DLD1 (cell line): ENCODE data around the gene CCDC71.

Experiments
- in situ Hi-C: cut with HindIII; loops from 2 replicates; pipeline ENCODE4 v1.10.0; 2017; ENCODE audit warnings: low sequenced_read_pairs

CCDC71 gene

DNA sequence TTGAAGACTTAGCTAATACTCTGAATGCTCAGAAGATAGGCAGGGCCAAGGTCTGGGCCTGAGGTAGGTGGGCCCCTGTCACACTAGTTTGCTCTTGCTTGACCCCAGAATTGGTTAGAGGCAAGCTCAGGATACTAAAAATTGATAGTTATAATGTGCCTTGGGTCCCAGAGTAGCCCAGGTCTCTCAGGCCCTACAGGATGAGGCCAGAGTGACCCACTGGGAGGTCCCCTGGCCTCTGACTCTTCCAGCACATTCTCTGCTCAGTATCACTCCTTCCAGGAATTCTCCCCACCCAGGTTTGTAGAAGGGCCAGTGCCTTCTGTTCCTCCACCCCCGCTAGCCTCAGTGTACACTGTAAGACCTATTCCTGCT is 4.6 kb upstream of the CCDC71 start:
- in situ Hi-C loops, result no loop called here

DNA sequence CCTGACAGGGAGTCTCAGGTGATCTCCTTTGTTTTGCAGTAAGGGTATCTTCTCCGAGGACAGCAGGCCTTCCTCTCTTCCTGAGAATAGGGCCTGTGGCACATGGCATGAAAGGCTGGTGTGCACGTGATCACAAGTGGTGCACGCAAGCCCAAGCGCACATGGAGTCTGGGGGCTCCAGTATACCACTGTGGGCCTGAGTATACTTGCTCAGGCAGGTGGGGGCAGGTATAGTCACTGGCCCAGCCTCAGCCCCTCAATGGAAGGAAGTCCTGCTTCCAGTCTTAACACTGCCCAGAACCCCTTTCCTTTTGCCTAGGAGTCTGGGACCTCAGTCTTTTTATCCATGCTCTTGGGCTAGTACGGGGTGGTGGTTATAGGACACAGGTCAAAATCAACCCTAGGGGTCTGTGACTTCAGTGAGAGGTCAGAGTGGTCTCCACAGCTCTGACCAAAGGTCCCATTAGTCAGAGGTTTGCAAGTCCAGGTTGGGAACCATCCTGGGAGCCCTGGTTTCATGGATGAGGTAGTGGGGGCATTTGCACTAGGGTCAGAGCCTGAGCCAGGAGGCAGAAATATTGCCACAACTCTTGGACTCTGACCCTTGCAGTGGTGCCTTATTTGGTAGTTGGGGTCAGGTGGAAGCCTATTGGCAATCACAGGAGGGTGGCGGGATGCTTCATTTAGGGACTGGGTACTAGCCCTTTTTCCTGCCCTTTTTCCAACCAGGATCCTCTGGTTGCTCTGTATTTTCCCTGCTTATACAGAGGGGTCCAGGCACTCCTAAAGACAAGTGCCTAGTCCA is 823 bp upstream of the CCDC71 start:
- in situ Hi-C loops, result no loop called here

DNA sequence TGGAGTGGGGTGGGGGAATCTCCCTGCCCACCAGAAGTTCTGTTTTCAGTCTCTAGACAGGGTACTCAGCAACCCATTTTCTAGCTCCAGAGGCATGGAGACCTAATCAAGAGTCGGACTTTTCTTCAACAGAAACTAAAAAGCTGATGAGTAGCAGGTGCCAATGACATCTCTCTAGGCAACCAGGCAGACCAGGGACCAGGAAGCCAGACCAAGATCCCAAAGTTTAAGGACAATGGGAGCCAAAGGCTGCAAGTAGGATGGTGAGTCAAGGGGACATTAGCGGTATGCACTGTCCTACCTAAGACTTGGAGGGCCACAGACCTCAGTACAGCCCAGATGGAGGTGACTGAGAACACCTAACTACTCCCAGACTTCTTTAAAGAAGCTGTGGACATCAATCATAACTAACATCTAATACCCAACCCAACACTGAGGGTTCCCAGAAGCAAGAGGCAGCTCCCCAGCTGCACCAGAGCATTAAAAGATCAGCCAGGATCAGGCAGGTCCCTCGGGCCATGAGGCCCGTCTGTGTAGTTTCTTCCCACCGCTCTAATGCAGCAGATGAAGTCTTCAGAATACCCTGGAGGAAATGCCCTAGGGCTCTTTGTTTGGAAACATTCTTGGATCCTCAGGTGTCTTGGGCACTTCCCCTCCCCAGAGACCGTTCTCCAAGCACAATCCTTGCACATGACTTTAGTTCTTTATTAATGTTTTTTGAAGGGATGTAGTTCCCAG is 979 bp downstream of the CCDC71 start:
- in situ Hi-C loops, result no loop called here

DNA sequence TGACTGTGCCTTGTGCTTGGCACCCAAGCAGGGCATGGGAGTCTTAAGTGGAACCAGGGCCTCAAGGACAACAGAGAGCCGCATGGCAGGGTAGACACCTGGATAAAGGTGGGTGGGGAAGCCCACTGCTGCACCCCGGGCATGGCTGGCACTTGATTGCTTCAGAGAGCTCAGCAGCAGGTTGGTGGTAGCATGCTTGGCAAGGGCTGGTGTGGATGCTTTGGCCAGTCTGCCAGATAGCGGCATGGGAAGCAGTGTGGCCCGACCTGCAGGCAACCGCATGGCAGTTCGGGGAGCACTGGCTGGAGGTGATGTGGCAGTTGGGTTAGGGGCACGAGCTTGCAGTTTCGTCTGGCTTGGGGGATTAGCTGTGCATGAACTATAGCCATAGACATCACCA is 2.5 kb downstream of the CCDC71 start:
- in situ Hi-C loops, result no loop called here

DNA sequence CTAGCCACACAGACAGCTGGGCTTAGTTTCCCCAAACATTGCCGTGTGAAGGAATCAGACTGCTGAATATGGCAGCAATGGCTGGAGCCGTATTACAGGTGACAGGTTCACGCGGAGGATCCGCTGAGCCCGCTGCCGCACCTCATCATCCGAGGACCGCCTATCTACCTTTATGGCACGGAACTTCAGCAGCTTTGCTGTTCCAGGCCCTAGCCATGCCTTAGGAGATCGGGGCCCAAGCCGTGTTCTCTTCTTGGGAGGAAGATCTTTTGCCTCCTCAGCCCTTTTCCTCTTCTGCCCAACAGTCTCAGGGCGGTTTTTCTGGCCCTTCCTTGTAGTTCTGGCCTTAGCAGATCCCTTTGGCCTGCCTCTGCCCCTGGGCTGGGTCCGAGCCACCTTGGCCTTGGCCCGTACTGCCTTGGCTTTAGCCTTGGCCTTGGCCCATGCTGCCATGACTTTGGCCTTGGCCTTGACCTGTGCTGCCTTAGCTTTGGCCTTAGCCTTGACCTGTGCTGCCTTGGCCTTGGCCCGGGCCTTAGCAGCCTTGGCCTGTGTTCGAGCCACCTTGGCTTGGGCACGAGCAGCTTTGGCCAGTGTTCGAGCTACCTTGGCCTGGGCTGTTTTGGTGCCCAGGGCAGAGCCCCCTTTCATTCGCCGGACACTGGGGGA is 3.2 kb downstream of the CCDC71 start:
- in situ Hi-C loops, result no loop called here

DNA sequence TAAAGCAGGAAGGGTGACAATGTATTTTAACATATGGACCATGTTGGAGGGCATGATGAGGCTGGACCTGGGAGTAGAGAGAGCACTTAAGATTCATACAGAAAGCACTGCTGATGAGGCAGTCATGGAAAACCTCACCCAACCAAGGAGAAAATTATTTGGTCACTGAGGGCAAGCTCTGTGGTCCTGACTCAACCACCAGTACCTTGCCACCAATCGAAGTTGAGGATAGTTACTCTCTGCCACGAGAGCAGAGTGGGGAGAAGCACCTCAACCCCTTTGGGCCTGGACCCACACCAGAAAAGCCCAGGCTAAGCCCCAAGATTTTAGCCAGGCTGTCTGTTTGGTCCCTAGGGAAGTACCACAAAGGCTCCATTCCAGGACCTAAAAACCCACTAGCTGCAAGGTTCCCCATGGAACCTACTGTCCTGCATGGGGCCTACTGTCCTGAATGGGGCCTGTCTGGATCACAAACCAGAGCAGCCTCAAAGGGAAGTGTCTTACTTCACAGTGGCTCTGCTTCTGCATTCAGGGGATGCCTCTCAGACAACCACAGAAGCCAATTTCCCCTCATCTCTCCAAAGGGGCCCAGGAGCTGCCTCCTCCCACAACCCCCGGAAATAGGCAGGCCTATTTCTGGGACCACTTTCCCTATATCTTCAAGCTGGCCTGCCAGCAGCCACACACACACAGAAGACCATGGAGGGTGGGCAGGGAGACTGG is 4.2 kb downstream of the CCDC71 start:
- in situ Hi-C loops, result no loop called here

DNA sequence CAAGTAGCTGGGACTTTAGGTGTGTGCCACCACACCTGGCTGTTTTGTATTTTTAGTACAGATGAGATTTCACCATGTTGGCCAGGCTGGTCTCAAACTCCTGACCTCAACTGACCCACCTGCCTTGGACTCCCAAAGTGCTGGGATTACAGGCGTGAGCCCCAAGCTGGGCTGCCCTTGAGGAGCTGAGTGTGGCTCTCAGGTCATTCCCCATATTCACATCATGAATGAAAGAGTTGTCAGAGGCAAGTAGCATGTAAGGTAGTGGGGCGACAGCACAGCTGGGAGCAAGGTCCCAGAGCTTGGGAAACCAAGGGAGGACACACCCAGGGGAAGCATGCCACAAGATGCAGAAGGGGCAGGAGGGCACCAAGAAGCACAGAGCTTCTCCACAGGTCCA is 4.9 kb downstream of the CCDC71 start:
- in situ Hi-C loops, result no loop called here

DNA sequence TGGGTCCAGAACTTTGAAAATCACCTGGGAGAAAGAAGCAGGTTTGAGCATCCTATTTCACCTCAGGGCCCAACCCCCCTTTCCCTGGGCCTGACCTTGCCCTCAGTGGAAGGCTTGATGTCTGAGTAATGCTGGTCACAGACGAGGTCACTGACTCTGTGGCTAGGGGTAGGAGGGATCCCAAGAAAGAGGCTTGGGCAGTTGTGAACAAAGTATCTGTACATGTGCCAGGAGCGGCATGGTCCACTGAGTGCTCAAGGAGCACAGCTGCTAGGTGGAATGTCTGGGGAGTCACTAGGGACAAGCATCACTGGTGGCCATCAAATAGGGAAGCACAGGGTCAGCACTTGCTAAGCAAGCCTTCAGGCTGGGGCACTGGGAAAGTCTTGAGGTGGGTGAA is 7.3 kb downstream of the CCDC71 start:
- in situ Hi-C loops, result no loop called here

DNA sequence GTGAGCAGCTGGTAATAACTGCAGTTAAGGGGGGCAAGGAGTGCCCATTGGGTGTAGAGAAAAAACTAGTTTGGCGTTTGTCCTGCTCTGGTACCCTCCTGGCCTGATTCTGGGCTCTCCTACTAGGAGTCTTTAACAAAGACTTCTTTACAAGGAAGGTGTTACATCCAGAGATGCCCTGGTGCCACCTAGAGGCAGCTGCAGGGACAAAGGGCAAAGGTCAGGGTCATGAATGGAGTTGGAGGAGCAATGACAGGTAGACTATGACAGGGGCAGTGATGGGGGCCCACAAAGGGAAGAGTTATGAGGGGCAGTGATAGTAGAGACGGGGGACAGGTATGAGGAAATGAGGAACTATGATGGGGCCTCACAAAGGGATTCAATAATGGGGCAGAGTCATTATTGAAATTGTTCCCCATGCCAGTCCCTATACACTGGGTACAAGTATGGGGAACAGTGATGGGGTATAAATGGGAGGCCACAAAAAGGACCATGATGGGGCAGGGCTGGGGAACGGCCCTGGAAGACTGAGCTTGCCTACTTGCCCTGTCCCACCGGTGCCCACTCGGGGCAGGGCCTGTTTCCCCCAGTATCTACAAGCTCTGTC is 7.9 kb downstream of the CCDC71 start:
- in situ Hi-C loops, result no loop called here

DNA sequence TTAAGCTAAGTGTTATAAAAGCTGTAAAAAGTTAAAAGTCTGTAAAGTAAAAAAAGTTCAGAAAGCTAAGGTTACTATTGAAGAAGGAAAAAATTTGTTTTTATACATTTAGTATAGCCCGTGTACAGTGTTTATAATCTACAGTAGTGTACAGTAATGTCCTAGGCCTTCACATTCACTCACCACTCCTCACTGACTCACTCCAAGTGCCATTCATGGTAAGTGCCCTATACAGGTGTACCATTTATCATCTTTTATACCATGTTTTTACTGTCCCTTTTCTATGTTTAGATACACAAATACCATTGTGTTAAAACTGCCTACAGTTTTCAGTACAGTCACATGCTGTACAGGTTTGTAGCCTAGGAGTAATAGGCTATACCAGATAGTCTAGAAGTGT is 8.8 kb downstream of the CCDC71 start:
- in situ Hi-C loops, result no loop called here

DNA sequence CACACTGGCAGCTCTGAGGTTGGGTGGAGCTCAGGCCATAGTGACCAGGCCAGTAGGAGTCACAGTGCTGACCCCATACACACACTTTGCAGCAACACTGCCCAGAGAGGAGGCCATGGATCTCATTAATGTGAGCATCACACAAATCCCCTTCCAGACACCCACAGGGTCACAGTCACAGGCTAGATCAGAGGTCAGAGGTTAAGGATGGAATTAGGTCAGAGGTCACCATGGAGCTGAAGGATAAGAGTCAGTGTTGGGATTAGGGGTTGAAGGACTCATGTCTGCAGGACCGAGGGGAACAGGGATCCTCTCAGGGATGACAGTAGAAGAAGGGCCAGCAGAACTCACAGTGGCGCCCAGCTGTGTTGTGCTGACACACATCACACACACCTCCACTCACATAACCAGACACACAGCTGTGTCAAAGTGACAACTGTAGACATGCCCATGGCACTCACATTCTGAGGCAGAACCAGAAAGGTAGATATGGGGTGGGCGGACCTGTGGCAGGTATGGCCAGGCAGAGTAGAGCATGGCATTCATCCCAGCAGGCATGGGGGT is 12.7 kb downstream of the CCDC71 start:
- in situ Hi-C loops, result no loop called here

DNA sequence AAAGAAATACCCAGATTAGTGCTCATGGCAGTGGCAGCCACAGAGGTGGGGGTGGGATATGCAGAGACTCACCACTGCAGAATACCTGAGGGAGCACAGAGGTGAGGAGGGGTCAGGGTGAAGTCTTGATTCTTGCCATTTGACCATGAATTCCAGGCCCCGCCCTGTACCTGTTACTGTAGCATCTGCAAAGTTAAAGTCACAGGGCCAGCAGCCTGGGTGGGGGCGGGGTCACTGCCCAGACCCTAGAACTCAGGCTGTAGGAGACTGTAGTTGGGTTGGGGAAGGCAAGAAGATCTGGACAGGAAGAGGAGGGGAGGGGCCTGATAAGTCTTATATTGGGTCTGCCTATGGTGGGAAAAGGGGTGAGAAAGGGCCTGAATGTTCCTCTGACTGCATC is 14.5 kb downstream of the CCDC71 start:
- in situ Hi-C loops, result no loop called here

DNA sequence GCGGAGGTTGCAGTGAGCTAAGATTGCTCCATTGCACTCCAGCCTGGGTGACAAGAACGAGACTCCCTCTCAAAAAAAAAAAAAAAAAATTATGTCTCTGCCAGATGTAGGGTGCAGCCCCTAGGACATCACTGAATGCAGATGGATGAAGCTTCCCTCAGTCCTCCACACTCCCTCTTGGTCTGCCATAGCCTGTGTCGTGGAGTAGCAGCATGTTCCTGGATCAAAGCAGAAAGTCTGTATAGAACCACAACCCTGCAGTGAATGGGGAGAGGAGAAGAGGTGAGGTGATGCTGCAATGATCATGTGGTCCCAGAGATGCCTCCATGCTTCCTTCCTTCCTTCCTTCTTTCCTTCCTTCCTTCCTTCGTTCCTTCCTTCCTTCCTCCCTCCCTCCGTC is 18.0 kb downstream of the CCDC71 start:
- in situ Hi-C loops, result no loop called here

DNA sequence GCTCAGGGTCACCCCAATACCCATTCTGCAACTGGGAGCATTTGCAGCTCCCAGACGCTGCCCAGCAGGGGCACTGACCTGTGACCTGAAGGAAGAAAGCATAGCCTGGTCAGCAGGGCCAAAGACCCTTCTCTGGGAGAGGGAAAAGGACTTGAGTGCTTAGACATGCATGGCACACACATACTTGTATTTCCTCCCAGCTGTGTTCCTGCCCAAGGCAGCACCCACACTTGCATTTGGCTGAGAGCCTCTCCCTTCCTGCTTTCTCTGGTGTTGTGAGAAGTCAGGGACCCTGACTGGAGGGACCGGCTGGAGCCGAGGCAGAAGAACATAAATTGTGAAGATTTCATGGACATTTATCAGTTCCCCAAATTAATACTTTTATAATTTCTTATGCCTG is 26.1 kb downstream of the CCDC71 start:
- in situ Hi-C loops, result no loop called here

DNA sequence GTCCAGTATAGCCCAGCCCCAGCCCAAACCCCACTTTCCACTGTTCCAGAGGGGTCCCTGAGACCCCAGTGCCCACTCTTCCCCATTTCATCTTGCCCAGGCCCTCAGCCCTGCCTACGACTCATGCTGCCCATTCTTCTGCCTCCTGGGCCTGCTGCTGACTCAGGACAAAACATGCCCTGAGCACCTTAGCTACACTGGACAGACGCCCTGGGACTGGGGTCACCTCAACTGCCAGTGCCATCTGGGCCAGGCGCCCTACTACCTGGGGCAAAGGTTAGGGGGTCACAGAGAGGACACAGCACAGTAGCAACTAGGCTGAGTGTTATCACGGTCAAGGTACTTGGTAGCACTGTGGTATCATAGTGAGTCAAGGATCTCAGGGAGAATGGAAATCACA is 30.6 kb downstream of the CCDC71 start:
- in situ Hi-C loops, result no loop called here

DNA sequence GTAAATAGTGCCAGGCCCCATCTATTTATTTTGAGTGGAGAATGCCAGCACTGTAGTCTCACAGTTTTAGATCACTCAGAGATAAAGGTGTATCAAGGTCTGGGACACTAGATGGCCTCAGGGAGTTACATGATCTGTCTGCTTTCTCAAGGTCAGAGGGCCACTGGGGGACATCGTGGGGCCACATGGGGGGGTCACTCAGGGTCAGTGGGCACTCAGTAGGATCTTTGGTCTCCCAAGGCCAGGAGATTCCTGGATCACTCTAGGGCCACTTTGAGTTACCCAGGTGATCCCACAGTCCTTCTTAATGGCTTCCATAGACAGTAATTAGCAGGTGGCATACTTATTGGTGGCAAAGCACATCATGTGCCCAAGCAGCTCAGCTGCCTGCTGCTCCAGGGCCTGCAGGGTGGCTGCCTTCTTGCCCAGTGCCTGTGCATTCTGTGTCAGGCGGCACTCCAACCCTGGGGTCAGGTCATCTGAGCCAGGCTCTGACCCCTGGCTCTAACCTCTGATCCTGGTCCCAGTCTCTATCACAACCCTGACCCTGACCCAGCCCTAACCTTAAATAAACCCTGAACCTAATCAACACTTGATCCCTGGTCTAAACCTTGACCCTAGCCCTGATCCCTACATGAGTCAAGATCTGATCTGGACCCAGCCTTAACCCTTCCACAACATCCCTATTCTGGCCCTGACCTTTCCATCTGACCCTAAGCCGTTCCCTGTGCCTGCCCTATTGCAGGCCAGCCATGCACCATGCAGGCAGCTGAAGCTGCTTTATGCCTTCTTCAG is 31.5 kb downstream of the CCDC71 start:
- in situ Hi-C loops, result no loop called here

DNA sequence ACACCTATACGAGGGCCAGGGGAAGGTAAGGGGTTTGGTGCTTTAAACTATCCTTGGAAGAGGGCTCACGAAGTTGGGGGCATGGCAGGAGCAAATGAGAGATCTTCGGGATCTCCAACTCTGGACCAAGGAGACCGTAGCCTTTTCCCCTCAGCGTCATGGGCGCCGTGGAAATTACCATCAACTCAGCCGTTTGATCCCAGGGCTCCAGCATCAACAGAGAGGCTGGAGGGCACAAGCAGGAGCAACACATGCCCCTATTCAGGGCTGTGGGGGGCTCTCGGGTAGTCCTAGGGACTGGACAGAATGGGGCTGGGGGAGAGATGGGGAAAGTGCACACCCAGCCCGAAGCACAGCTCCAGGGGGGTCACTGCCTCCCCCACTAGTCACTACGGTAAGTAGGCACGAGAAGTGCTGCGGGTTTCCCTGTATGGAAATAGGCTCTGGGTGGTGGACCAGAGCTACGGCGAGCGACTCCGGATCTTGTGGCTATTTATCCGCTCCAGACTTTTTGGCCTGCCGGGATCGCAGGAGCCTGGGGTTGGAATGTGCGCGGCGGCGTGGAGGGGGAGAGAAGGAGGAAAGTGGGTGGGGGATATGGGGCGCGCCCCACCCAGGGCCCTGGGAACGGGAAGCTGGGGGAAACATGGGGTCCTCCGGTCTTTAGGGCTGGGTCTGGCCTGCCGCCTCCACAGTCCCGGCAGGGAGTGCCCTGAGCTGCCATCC is 32.7 kb downstream of the CCDC71 start:
- in situ Hi-C loops, result no loop called here

DNA sequence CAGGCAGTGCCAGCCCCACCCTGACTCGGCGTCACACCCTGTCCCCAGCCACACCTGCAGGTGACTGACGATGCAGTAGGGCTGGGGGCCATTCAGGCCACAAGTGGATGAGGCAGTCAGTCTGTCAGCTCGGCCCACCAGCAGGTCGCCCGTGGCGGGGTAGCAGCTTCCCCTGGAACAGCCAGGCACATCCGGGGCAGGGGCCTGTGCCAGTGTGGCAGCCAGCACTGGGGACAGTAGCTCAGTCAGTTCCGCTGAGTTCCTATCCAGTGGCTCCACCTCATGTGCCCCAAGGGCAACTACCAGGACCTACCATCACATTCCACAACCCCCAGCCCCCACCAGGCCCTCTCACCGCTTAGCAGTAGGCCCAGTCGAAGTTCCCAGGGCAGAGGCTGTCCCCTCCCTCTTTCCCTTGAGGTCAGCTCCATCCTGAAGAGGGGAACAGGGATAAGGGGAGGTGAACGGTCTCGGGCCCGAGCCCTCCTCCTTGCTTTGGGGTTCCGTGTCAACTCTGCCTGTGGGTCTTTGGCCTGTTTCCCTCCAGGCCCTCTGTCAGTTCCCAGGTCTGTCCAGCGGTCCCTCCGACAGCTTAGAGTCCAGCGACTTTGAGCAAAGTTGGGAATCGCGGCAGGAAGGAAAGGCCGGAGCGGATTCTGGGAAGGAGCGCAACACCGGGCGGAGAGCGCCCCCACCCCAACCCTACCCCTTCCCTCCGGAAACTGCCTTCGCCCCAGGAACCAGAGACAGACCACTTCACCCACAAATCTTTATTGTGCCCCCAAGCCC is 33.5 kb downstream of the CCDC71 start, which contains the start of gene LAMB2:
LAMB2 (minus strand) TSS at position 614 of the 789 bp plus-strand sequence; CDS start at position 431, 183 bp downstream.
- in situ Hi-C loops, result no loop called here
